Esophagus muscularis mucosa (tissue), 4 donors: ENCODE data around the gene ZNF460. TPM values are rescaled to one million over a fixed set of nuclear protein-coding genes. Genes with fewer than 3 reads are reported as not detected.

Experiments used
- DNase-seq: peaks from one replicate; pipeline ENCODE4 v3.0.0-alpha.2; 2017; ENCODE audit errors: extremely low spot score
- H3K27ac ChIP-seq, 4 donors: fragments of 200-600 bp; sonication (generic); replicated peaks in 1 of 4; 1 replicate in 3 of 4; 2 replicates in 1 of 4; pipeline ENCODE4 v1.5.1; 2016 to 2019; ENCODE audit warnings: mild to moderate bottlenecking in 1 of 4
- H3K27me3 ChIP-seq, 4 donors: fragments of 200-600 bp; sonication (generic); one replicate each; pipeline versions ENCODE4 v1.5.1 to v1.6.0; 2016 to 2019
- H3K36me3 ChIP-seq, 4 donors: fragments of 200-600 bp; sonication (generic); one replicate each; pipeline ENCODE4 v1.5.1; 2016 to 2019
- H3K4me1 ChIP-seq, 4 donors: fragments of 200-600 bp; sonication (generic); one replicate each; pipeline ENCODE4 v1.5.1; 2016 to 2019
- H3K4me3 ChIP-seq, 4 donors: fragments of 200-600 bp; sonication (generic); 1 replicate in 2 of 4; 2 replicates in 2 of 4; pipeline ENCODE4 v1.5.1; 2016 to 2019; ENCODE audit warnings: mild to moderate bottlenecking in 4 of 4, moderate library complexity in 1 of 4
- H3K9me3 ChIP-seq, 4 donors: fragments of 200-600 bp; sonication (generic); 1 replicate in 3 of 4; 2 replicates in 1 of 4; pipeline ENCODE4 v1.5.1; 2016 to 2019
- CTCF ChIP-seq, 3 experiments: fragments of 200-600 bp in 2 of 3; fragments of 450-650 bp in 1 of 3; sonication (generic) in 2 of 3; IDR thresholded peaks; one replicate each; pipeline ENCODE4 v1.5.1; 2017 to 2019; ENCODE audit warnings: antibody characterized with exemption in 3 of 3, mild to moderate bottlenecking in 2 of 3, moderate library complexity in 1 of 3
- EP300 ChIP-seq: sonication (generic); formaldehyde crosslinking; IDR thresholded peaks from one replicate; pipeline ENCODE4 v1.6.1; 2017; ENCODE audit warnings: antibody characterized with exemption
- POLR2A ChIP-seq: fragments of 450-650 bp; IDR thresholded peaks from one replicate; pipeline ENCODE4 v1.6.1; 2017; ENCODE audit warnings: antibody characterized with exemption, moderate library complexity, mild to moderate bottlenecking, low read depth
- POLR2AphosphoS5 ChIP-seq, 2 donors: sonication (generic); formaldehyde crosslinking; IDR thresholded peaks; one replicate each; pipeline ENCODE4 v1.6.1; 2017; ENCODE audit warnings: antibody characterized with exemption in 2 of 2
- WGBS: methylation state at CpG from one replicate; pipeline ENCODE4 v1.1.5; 2018; 5-methylcytosine and 5-hydroxymethylcytosine counted together
- intact Hi-C: fragments of 100-400 bp; cut with DNase I; formaldehyde crosslinking; loops from one replicate; pipeline ENCODE4 v1.15.1; 2023
- total RNA-seq, 4 donors: library from RNA; depleted of rRNA; stranded (reverse); fragments of >200 nt; gene quantifications; one replicate each; pipeline versions ENCODE4 v1.1.0 to v1.2.1, GENCODE V29; 2016

Gene ZNF460
- total RNA-seq, 4 donors from 2014 or later: 46.1 to 75.0 (median 50.1) TPM

GRCh38 chr19:57282011-57282643 is 1.8 kb downstream of the ZNF460 start:
- no peak for DNase-seq
- Histone ChIP-seq H3K4me3 (peak overlapping the region in 3 of 4 donors; percentile 74 to 92 (median 90)), H3K9me3 (peaks cover 0 to 1% (median 0%) of the 10 kb centered on the region in 4 donors), H3K4me1 (peaks cover 34 to 55% (median 48%) of the 10 kb centered on the region in 4 donors), H3K36me3 (peaks cover 29 to 47% (median 32%) of the 10 kb centered on the region in 4 donors), H3K27me3 (no peaks in the 10 kb centered on the region), H3K27ac (peak overlapping the region in 2 of 4 donors; percentile 97 to 100)
- intact Hi-C loops: loop anchor here (10.0 kb wide), 1 partner anchor 73 kb away; the partner anchor contains the start of gene ZNF304
- TF ChIP-seq EP300: no peak
- no peak for TF ChIP-seq CTCF (IDR thresholded peaks at IDR 0.05)
- no peak for TF ChIP-seq POLR2AphosphoS5 (IDR thresholded peaks at IDR 0.05)
- TF ChIP-seq POLR2A: no peak
- 82% methylated on average over 5 of the region's 5 CpGs for WGBS

GRCh38 chr19:57288373-57288772 is 8.1 kb downstream of the ZNF460 start:
- TF ChIP-seq POLR2A (no peak), POLR2AphosphoS5 (IDR thresholded peaks at IDR 0.05) (no peak)
- Histone ChIP-seq H3K9me3 (peaks cover 0 to 44% (median 17%) of the 10 kb centered on the region in 4 donors), H3K4me3 (no peak overlapping the region), H3K27ac (no peak overlapping the region), H3K4me1 (peaks cover 6 to 17% (median 14%) of the 10 kb centered on the region in 4 donors), H3K27me3 (no peaks in the 10 kb centered on the region), H3K36me3 (peaks cover 86 to 100% (median 93%) of the 10 kb centered on the region in 4 donors)
- intact Hi-C loops: loop anchor here (10.0 kb wide), 1 partner anchor 66 kb away; the partner anchor contains the start of gene ZNF304
- DNase-seq: no peak
- 85% methylated on average over 4 of the region's 4 CpGs for WGBS

GRCh38 chr19:57290970-57291369 is 10.7 kb downstream of the ZNF460 start:
- Histone ChIP-seq H3K4me1 (no peaks in the 10 kb centered on the region), H3K4me3 (no peak overlapping the region), H3K9me3 (peaks cover 0 to 55% (median 21%) of the 10 kb centered on the region in 4 donors), H3K36me3 (peaks cover 68 to 100% (median 92%) of the 10 kb centered on the region in 4 donors), H3K27me3 (no peaks in the 10 kb centered on the region), H3K27ac (no peak overlapping the region)
- 95% methylated on average over 9 of the region's 11 CpGs for WGBS
- no peak for DNase-seq
- TF ChIP-seq CTCF (IDR thresholded peaks at IDR 0.05): no peak
- no peak for TF ChIP-seq POLR2AphosphoS5 (IDR thresholded peaks at IDR 0.05)
- TF ChIP-seq EP300: no peak
- no peak for TF ChIP-seq POLR2A
- intact Hi-C loops: no loop called here

GRCh38 chr19:57292547-57292946 is 12.3 kb downstream of the ZNF460 start:
- Histone ChIP-seq H3K4me1 (no peaks in the 10 kb centered on the region), H3K36me3 (peaks cover 53 to 94% (median 84%) of the 10 kb centered on the region in 4 donors), H3K27ac (no peak overlapping the region), H3K9me3 (peaks cover 0 to 54% (median 21%) of the 10 kb centered on the region in 4 donors), H3K27me3 (no peaks in the 10 kb centered on the region), H3K4me3 (no peak overlapping the region)
- intact Hi-C loops: no loop called here
- no peak for DNase-seq
- TF ChIP-seq POLR2A (no peak), CTCF (IDR thresholded peaks at IDR 0.05) (no peak), POLR2AphosphoS5 (IDR thresholded peaks at IDR 0.05) (no peak)
- WGBS: 82% methylated on average over 1 of the region's 1 CpG

- intact Hi-C loops: no loop called here
- Histone ChIP-seq H3K4me3 (no peak overlapping the region), H3K27ac (no peak overlapping the region), H3K36me3 (peaks cover 41 to 91% (median 72%) of the 10 kb centered on the region in 4 donors), H3K9me3 (peaks cover 0 to 51% (median 21%) of the 10 kb centered on the region in 4 donors), H3K27me3 (no peaks in the 10 kb centered on the region), H3K4me1 (no peaks in the 10 kb centered on the region)
- 100% methylated on average over 1 of the region's 1 CpG for WGBS
- no peak for TF ChIP-seq POLR2AphosphoS5 (IDR thresholded peaks at IDR 0.05)
- TF ChIP-seq POLR2A: no peak
- TF ChIP-seq EP300: no peak
- no peak for TF ChIP-seq CTCF (IDR thresholded peaks at IDR 0.05)
- no peak for DNase-seq
Measured at GRCh38 chr19:57293719-57294118, 13.4 kb downstream of the ZNF460 start.
